Activated CD4-positive, alpha-beta T cell treated with anti-CD3 and anti-CD28 coated beads for 36 hours (primary cell): ENCODE measurements around the gene CERKL. TPM values are rescaled to one million over a fixed set of nuclear protein-coding genes. Genes with fewer than 3 reads are reported as not detected.

ENCODE experiments used
- ATAC-seq: fragments of 200-7000 bp; cut with Tn5 transposase; one replicate; pipeline ENCODE4 v1.10.0; 2021; ENCODE audit warnings: mild to moderate bottlenecking, moderate library complexity
- CTCF ChIA-PET: fragments of 350-600 bp; sonication (Branson Sonifier 250); formaldehyde crosslinking; loops from one replicate; lab custom pipeline; 2021; ENCODE audit warnings: antibody characterized with exemption; lab: Charles Lee
- POLR2A ChIA-PET: fragments of 350-600 bp; sonication (Branson Sonifier 250); formaldehyde crosslinking; loops from one replicate; lab custom pipeline; 2021; ENCODE audit warnings: antibody characterized with exemption, inconsistent platforms; lab: Charles Lee
- DNase-seq: peaks from one replicate; pipeline ENCODE4 v3.0.0-alpha.2; 2020
- H3K27ac Mint-ChIP-seq: one replicate; pipeline ENCODE4 v1.8.0; 2021; ENCODE audit warnings: mixed read lengths
- H3K27me3 Mint-ChIP-seq: one replicate; pipeline ENCODE4 v1.8.0; 2021; ENCODE audit warnings: mixed read lengths
- H3K36me3 Mint-ChIP-seq: one replicate; pipeline ENCODE4 v1.8.0; 2021; ENCODE audit warnings: low read depth, mixed read lengths
- H3K4me1 Mint-ChIP-seq: one replicate; pipeline ENCODE4 v1.8.0; 2021; ENCODE audit warnings: mixed read lengths
- H3K4me3 Mint-ChIP-seq: one replicate; pipeline ENCODE4 v1.8.0; 2021; ENCODE audit warnings: mild to moderate bottlenecking, moderate library complexity, mixed read lengths
- H3K9me3 Mint-ChIP-seq: one replicate; pipeline ENCODE4 v1.8.0; 2021; ENCODE audit warnings: low read depth, mixed read lengths
- intact Hi-C, 2 experiments: fragments of 100-400 bp; cut with DNase I in 1 of 2; cut with micrococcal nuclease in 1 of 2; formaldehyde crosslinking; loops; one replicate each; pipeline versions ENCODE4 v1.14.2 to v1.15.1; 2022 to 2024; cut with DNase I, micrococcal nuclease
- total RNA-seq, 2 experiments: library from RNA; stranded (reverse); gene quantifications; one replicate each; pipeline ENCODE4 v1.2.3, GENCODE V29; 2021

CERKL gene
- total RNA-seq, 2 experiments from 2014 or later, result 0.07 TPM; not detected in 1

- no peak overlapping the region for H3K27ac Mint-ChIP-seq
- DNase-seq (no peak), ATAC-seq (no peak)
- no peaks in the 10 kb centered on the region for H3K36me3 Mint-ChIP-seq
- ChIA-PET POLR2A (interaction anchor here (0.6 kb wide), 1 partner anchor 34 kb away, joined by 4 read pairs; no protein-coding TSS in a partner anchor), CTCF (interaction anchor here (0.8 to 1.2 kb wide), 2 partner anchors 26 to 92 kb away, joined by 3 read pairs; no protein-coding TSS in a partner anchor)
- H3K27me3 Mint-ChIP-seq, result peaks cover 7% of the 10 kb centered on the region
- H3K4me1 Mint-ChIP-seq, result no peaks in the 10 kb centered on the region
- intact Hi-C loops, result no loop called here
- H3K4me3 Mint-ChIP-seq, result no peak overlapping the region
- no peaks in the 10 kb centered on the region for H3K9me3 Mint-ChIP-seq
Observed at GRCh38 chr2:181623159-181623558, 33.7 kb downstream of the CERKL start.

- CTCF ChIA-PET, result no interaction called here
- no peaks in the 10 kb centered on the region for H3K9me3 Mint-ChIP-seq
Observed at GRCh38 chr2:181621779-181622490, 35.0 kb downstream of the CERKL start.

GRCh38 chr2:181619516-181619915 is 37.4 kb downstream of the CERKL start:
- H3K27ac Mint-ChIP-seq, result no peak overlapping the region
- H3K27me3 Mint-ChIP-seq, result peaks cover 2% of the 10 kb centered on the region
- no peak overlapping the region for H3K4me3 Mint-ChIP-seq
- CTCF ChIA-PET, result interaction anchor here (0.6 to 1.0 kb wide), 2 partner anchors 70 to 689 kb away, joined by 3 read pairs; no protein-coding TSS in a partner anchor
- no peak for ATAC-seq
- H3K36me3 Mint-ChIP-seq, result no peaks in the 10 kb centered on the region
- intact Hi-C loops, result no loop called here
- DNase-seq, result no peak
- POLR2A ChIA-PET, result no interaction called here
- no peaks in the 10 kb centered on the region for H3K4me1 Mint-ChIP-seq
- H3K9me3 Mint-ChIP-seq, result no peaks in the 10 kb centered on the region

More at GRCh38 chr2:181621779-181622490, 35.0 kb downstream of the CERKL start:
- Mint-ChIP-seq H3K27ac (no peak overlapping the region), H3K36me3 (no peaks in the 10 kb centered on the region), H3K4me1 (no peaks in the 10 kb centered on the region), H3K27me3 (peaks cover 6% of the 10 kb centered on the region), H3K4me3 (no peak overlapping the region)
- no peak for ATAC-seq
- intact Hi-C loops, result no loop called here
- DNase-seq, result no peak
- POLR2A ChIA-PET, result no interaction called here

- intact Hi-C loops, result no loop called here
- no peak overlapping the region for H3K27ac Mint-ChIP-seq
- no peaks in the 10 kb centered on the region for H3K9me3 Mint-ChIP-seq
- no peaks in the 10 kb centered on the region for H3K4me1 Mint-ChIP-seq
- DNase-seq (no peak), ATAC-seq (no peak)
- no peaks in the 10 kb centered on the region for H3K27me3 Mint-ChIP-seq
- ChIA-PET CTCF (interaction anchor here (1.4 kb wide), 1 partner anchor 19 kb away, joined by 4 read pairs; no protein-coding TSS in a partner anchor), POLR2A (no interaction called here)
- H3K36me3 Mint-ChIP-seq, result no peaks in the 10 kb centered on the region
- no peak overlapping the region for H3K4me3 Mint-ChIP-seq
Observed at GRCh38 chr2:181616715-181617114, 40.2 kb downstream of the CERKL start.

- no peaks in the 10 kb centered on the region for H3K4me1 Mint-ChIP-seq
- POLR2A ChIA-PET, result no interaction called here
- CTCF ChIA-PET, result interaction anchor here (0.6 kb wide), 1 partner anchor 96 kb away, joined by 3 read pairs; no protein-coding TSS in a partner anchor
- intact Hi-C loops, result no loop called here
- no peaks in the 10 kb centered on the region for H3K27me3 Mint-ChIP-seq
- H3K36me3 Mint-ChIP-seq, result no peaks in the 10 kb centered on the region
- no peaks in the 10 kb centered on the region for H3K9me3 Mint-ChIP-seq
- ATAC-seq (no peak), DNase-seq (no peak)
- no peak overlapping the region for H3K27ac Mint-ChIP-seq
- H3K4me3 Mint-ChIP-seq, result no peak overlapping the region
Observed at GRCh38 chr2:181614874-181615638, 41.8 kb downstream of the CERKL start.

- Mint-ChIP-seq H3K9me3 (no peaks in the 10 kb centered on the region), H3K4me3 (no peak overlapping the region), H3K36me3 (no peaks in the 10 kb centered on the region), H3K27me3 (no peaks in the 10 kb centered on the region), H3K4me1 (peaks cover 3% of the 10 kb centered on the region), H3K27ac (no peak overlapping the region)
- ChIA-PET POLR2A (no interaction called here), CTCF (interaction anchor here (0.5 kb wide), 1 partner anchor 70 kb away, joined by 3 read pairs; no protein-coding TSS in a partner anchor)
- intact Hi-C loops, result no loop called here
- DNase-seq (no peak), ATAC-seq (no peak)
Observed at GRCh38 chr2:181613241-181613640, 43.7 kb downstream of the CERKL start.

- no peaks in the 10 kb centered on the region for H3K9me3 Mint-ChIP-seq
- ChIA-PET POLR2A (no interaction called here), CTCF (interaction anchor here (0.5 to 0.8 kb wide), 2 partner anchors 116 to 1153 kb away, joined by 3 read pairs; no protein-coding TSS in a partner anchor)
- peak overlapping the region; percentile 4 for H3K27ac Mint-ChIP-seq
- ATAC-seq, result no peak
- no peaks in the 10 kb centered on the region for H3K36me3 Mint-ChIP-seq
- peaks cover 19% of the 10 kb centered on the region for H3K4me1 Mint-ChIP-seq
- H3K4me3 Mint-ChIP-seq, result no peak overlapping the region
- DNase-seq, result peak; percentile 18
- no peaks in the 10 kb centered on the region for H3K27me3 Mint-ChIP-seq
- intact Hi-C loops, result no loop called here
Observed at GRCh38 chr2:181607629-181608590, 49.0 kb downstream of the CERKL start.

GRCh38 chr2:181605889-181606837 is 50.7 kb downstream of the CERKL start:
- ChIA-PET CTCF (interaction anchor here (1.0 kb wide), 1 partner anchor 22 kb away, joined by 3 read pairs; no protein-coding TSS in a partner anchor), POLR2A (interaction anchor here (0.6 kb wide), 1 partner anchor 15 kb away, joined by 6 read pairs; no protein-coding TSS in a partner anchor)
- no peak overlapping the region for H3K27ac Mint-ChIP-seq
- H3K36me3 Mint-ChIP-seq, result no peaks in the 10 kb centered on the region
- no peak overlapping the region for H3K4me3 Mint-ChIP-seq
- intact Hi-C loops, result no loop called here
- no peak for ATAC-seq
- DNase-seq, result no peak
- H3K4me1 Mint-ChIP-seq, result peaks cover 19% of the 10 kb centered on the region
- H3K9me3 Mint-ChIP-seq, result no peaks in the 10 kb centered on the region
- H3K27me3 Mint-ChIP-seq, result no peaks in the 10 kb centered on the region

GRCh38 chr2:181602017-181602416 is 54.9 kb downstream of the CERKL start:
- H3K4me1 Mint-ChIP-seq, result peaks cover 3% of the 10 kb centered on the region
- no peaks in the 10 kb centered on the region for H3K27me3 Mint-ChIP-seq
- DNase-seq, result no peak
- no peak for ATAC-seq
- ChIA-PET CTCF (interaction anchor here (1.0 kb wide), 1 partner anchor 17 kb away, joined by 4 read pairs; no protein-coding TSS in a partner anchor), POLR2A (no interaction called here)
- H3K36me3 Mint-ChIP-seq, result no peaks in the 10 kb centered on the region
- no peaks in the 10 kb centered on the region for H3K9me3 Mint-ChIP-seq
- H3K4me3 Mint-ChIP-seq, result no peak overlapping the region
- intact Hi-C loops, result no loop called here
- H3K27ac Mint-ChIP-seq, result no peak overlapping the region

- Mint-ChIP-seq H3K27ac (no peak overlapping the region), H3K36me3 (no peaks in the 10 kb centered on the region), H3K4me1 (no peaks in the 10 kb centered on the region), H3K27me3 (no peaks in the 10 kb centered on the region), H3K4me3 (no peak overlapping the region), H3K9me3 (no peaks in the 10 kb centered on the region)
- intact Hi-C loops, result no loop called here
- ChIA-PET POLR2A (no interaction called here), CTCF (interaction anchor here (1.4 kb wide), 1 partner anchor 118 kb away, joined by 3 read pairs; no protein-coding TSS in a partner anchor)
- DNase-seq (no peak), ATAC-seq (no peak)
Observed at GRCh38 chr2:181596556-181596955, 60.3 kb downstream of the CERKL start.
